Left kidney (tissue), 8 donors: ENCODE results near the gene C6orf15. TPM values are rescaled to one million over a fixed set of nuclear protein-coding genes. Genes with fewer than 3 reads are reported as not detected.

Experiments
- DNase-seq: peaks from one replicate; pipeline ENCODE4 v3.0.0-alpha.2; 2013
- long read RNA-seq, 8 donors: transcript quantifications; one replicate each; lab custom pipeline, GENCODE V29; 2026
- polyA plus RNA-seq: library from polyadenylated mRNA; unstranded; fragments of 120-200 nt; gene quantifications from one replicate; pipeline ENCODE4 v1.2.1, GENCODE V29; 2013; ENCODE audit not compliant: insufficient read length

Gene C6orf15
- polyA plus RNA-seq, result not detected
- long read RNA-seq, donor 1, result 0 reads
- long read RNA-seq, donor 2, result 0 reads
- long read RNA-seq, donor 3, result 0 reads
- long read RNA-seq, donor 4, result 0 reads
- long read RNA-seq, donor 5, result 0 reads
- long read RNA-seq, donor 6, result 0 reads
- long read RNA-seq, donor 7, result 0 reads
- long read RNA-seq, donor 8, result 0 reads

- DNase-seq, result no peak
These were observed at the start of gene C6orf15 for GRCh38 chr6:31112478-31112877. Gene C6orf15, minus strand, starts transcription at chr6:31112575. Its CDS starts 20 bp downstream, at chr6:31112555.

- DNase-seq, result no peak
These were observed 49.1 kb upstream of the C6orf15 start for GRCh38 chr6:31161216-31162126.

GRCh38 chr6:31158863-31159855, 46.8 kb upstream of the C6orf15 start:
- no peak for DNase-seq

- DNase-seq, result peak; percentile 100
These were observed 45.9 kb upstream of the C6orf15 start, which contains the start of gene TCF19 for GRCh38 chr6:31158140-31158862. Gene TCF19, plus strand, starts transcription at chr6:31158589. Its CDS starts 881 bp downstream, at chr6:31159470.

- DNase-seq, result no peak
These were observed 45.3 kb upstream of the C6orf15 start, which contains the start of gene CCHCR1 for GRCh38 chr6:31157513-31158139. Gene CCHCR1, minus strand, starts transcription at chr6:31157802. Its CDS starts 202 bp downstream, at chr6:31157600.

GRCh38 chr6:31156641-31157040, 44.3 kb upstream of the C6orf15 start:
- no peak for DNase-seq

GRCh38 chr6:31154436-31154835, 42.1 kb upstream of the C6orf15 start:
- DNase-seq, result no peak

GRCh38 chr6:31152781-31153180, 40.4 kb upstream of the C6orf15 start:
- DNase-seq, result no peak

- DNase-seq, result no peak
These were observed 37.6 kb upstream of the C6orf15 start for GRCh38 chr6:31149827-31150447.

- DNase-seq, result no peak
These were observed 33.0 kb upstream of the C6orf15 start for GRCh38 chr6:31145386-31145785.

GRCh38 chr6:31144970-31145340, 32.6 kb upstream of the C6orf15 start:
- no peak for DNase-seq

GRCh38 chr6:31144296-31144969, 32.1 kb upstream of the C6orf15 start:
- DNase-seq, result no peak

GRCh38 chr6:31143148-31143547, 30.8 kb upstream of the C6orf15 start:
- no peak for DNase-seq

GRCh38 chr6:31142361-31142761, 30.0 kb upstream of the C6orf15 start:
- DNase-seq, result no peak

- DNase-seq, result no peak
These were observed 28.3 kb upstream of the C6orf15 start for GRCh38 chr6:31140643-31141042.

- DNase-seq, result no peak
These were observed 27.2 kb upstream of the C6orf15 start for GRCh38 chr6:31139599-31139998.

GRCh38 chr6:31138982-31139381, 26.6 kb upstream of the C6orf15 start, which contains the start of gene PSORS1C2:
Gene PSORS1C2, minus strand, starts transcription at chr6:31139066. Its CDS starts 40 bp downstream, at chr6:31139026.
- DNase-seq, result no peak

GRCh38 chr6:31135710-31136109, 23.3 kb upstream of the C6orf15 start:
- no peak for DNase-seq

- DNase-seq, result no peak
These were observed 20.4 kb upstream of the C6orf15 start for GRCh38 chr6:31132806-31133205.

GRCh38 chr6:31131595-31131994, 19.2 kb upstream of the C6orf15 start:
- no peak for DNase-seq
